ENCODE results near the gene C7orf57.

Gene C7orf57

GRCh38 chr7:48085433-48085791, 50.1 kb downstream of the C7orf57 start:
- DNase-seq (ENCODE audit: low read depth): no peak

- DNase-seq (ENCODE audit: low read depth): no peak
These were observed 50.6 kb downstream of the C7orf57 start for GRCh38 chr7:48085942-48086341.

- DNase-seq (ENCODE audit: low read depth): no peak
These were observed 52.0 kb downstream of the C7orf57 start for GRCh38 chr7:48087349-48087748.

- DNase-seq (ENCODE audit: low read depth): peak; percentile 92
These were observed 53.3 kb downstream of the C7orf57 start for GRCh38 chr7:48088559-48089045.

- DNase-seq (ENCODE audit: low read depth): no peak
These were observed 54.0 kb downstream of the C7orf57 start, which contains the start of gene UPP1 for GRCh38 chr7:48089046-48090003. Gene UPP1 (plus strand): TSS chr7:48089265. CDS start chr7:48094784, 5,519 bp downstream.

GRCh38 chr7:48090095-48090805, 54.9 kb downstream of the C7orf57 start:
- no peak for DNase-seq (ENCODE audit: low read depth)

- DNase-seq (ENCODE audit: low read depth): no peak
These were observed 56.4 kb downstream of the C7orf57 start for GRCh38 chr7:48091506-48092433.

GRCh38 chr7:48094861-48095293, 59.5 kb downstream of the C7orf57 start:
- DNase-seq (ENCODE audit: low read depth): no peak

- no peak for DNase-seq (ENCODE audit: low read depth)
These were observed 60.9 kb downstream of the C7orf57 start for GRCh38 chr7:48096273-48096672.

GRCh38 chr7:48097521-48098231, 62.3 kb downstream of the C7orf57 start:
- DNase-seq (ENCODE audit: low read depth): no peak

- DNase-seq (ENCODE audit: low read depth): no peak
These were observed 63.5 kb downstream of the C7orf57 start for GRCh38 chr7:48098846-48099245.

- no peak for DNase-seq (ENCODE audit: low read depth)
These were observed 64.4 kb downstream of the C7orf57 start for GRCh38 chr7:48099781-48100180.

GRCh38 chr7:48101352-48101751, 66.0 kb downstream of the C7orf57 start:
- no peak for DNase-seq (ENCODE audit: low read depth)

GRCh38 chr7:48101968-48102367, 66.6 kb downstream of the C7orf57 start:
- DNase-seq (ENCODE audit: low read depth): no peak

GRCh38 chr7:48102530-48102929, 67.2 kb downstream of the C7orf57 start:
- no peak for DNase-seq (ENCODE audit: low read depth)

- no peak for DNase-seq (ENCODE audit: low read depth)
These were observed 69.7 kb downstream of the C7orf57 start for GRCh38 chr7:48105045-48105444.

GRCh38 chr7:48106906-48107659, 71.7 kb downstream of the C7orf57 start:
- DNase-seq (ENCODE audit: low read depth): no peak

GRCh38 chr7:48107926-48108472, 72.7 kb downstream of the C7orf57 start:
- DNase-seq (ENCODE audit: low read depth): no peak

- DNase-seq (ENCODE audit: low read depth): no peak
These were observed 73.9 kb downstream of the C7orf57 start for GRCh38 chr7:48108959-48109847.

Measured in GM04504 (cell line).